Astrocyte of the hippocampus (primary cell): ENCODE results near the gene USP5.
A peak's percentile ranks its signal among the peaks of the same experiment; 100 is the strongest.
"Not testable (repeated sequence)": the region's sequence is repeated elsewhere in the genome, so short reads cannot be mapped to it uniquely, and the experiment has no call there.

Source experiments
- DNase-seq: peaks from one replicate; pipeline ENCODE4 v3.0.0; 2011; ENCODE audit warnings: low read depth, low spot score

Gene USP5

GRCh38 chr12:6887460-6887859 lies 35.5 kb downstream of the USP5 start:
- DNase-seq, result no peak

- no peak for DNase-seq
Observed at GRCh38 chr12:6888360-6888759, 36.4 kb downstream of the USP5 start.

GRCh38 chr12:6888794-6889193 lies 36.8 kb downstream of the USP5 start:
- not testable (repeated sequence) for DNase-seq

- not testable (repeated sequence) for DNase-seq
Observed at GRCh38 chr12:6889775-6890573, 38.0 kb downstream of the USP5 start.

GRCh38 chr12:6890789-6891645 lies 39.1 kb downstream of the USP5 start:
- peak; percentile 99 for DNase-seq

- DNase-seq, result no peak
Observed at GRCh38 chr12:6891646-6892001, 39.7 kb downstream of the USP5 start.

GRCh38 chr12:6892683-6893082 lies 40.7 kb downstream of the USP5 start:
- DNase-seq, result not testable (repeated sequence)

- no peak for DNase-seq
Observed at GRCh38 chr12:6894321-6894720, 42.4 kb downstream of the USP5 start.

GRCh38 chr12:6896846-6897435 lies 45.0 kb downstream of the USP5 start:
- no peak for DNase-seq

- no peak for DNase-seq
Observed at GRCh38 chr12:6899427-6899826, 47.5 kb downstream of the USP5 start.

- DNase-seq, result peak; percentile 92
Observed at GRCh38 chr12:6899837-6900519, 48.0 kb downstream of the USP5 start.

GRCh38 chr12:6902448-6902847 lies 50.5 kb downstream of the USP5 start:
- no peak for DNase-seq

- no peak for DNase-seq
Observed at GRCh38 chr12:6903722-6904121, 51.8 kb downstream of the USP5 start.

- DNase-seq, result peak; percentile 98
Observed at GRCh38 chr12:6904280-6905276, 52.6 kb downstream of the USP5 start, which contains the start of gene LRRC23. Gene LRRC23 (plus strand): TSS chr12:6904822. CDS start chr12:6905634, 812 bp downstream.

- DNase-seq, result no peak
Observed at GRCh38 chr12:6905414-6906040, 53.6 kb downstream of the USP5 start.

GRCh38 chr12:6908141-6908540 lies 56.2 kb downstream of the USP5 start:
- DNase-seq, result not testable (repeated sequence)

- DNase-seq, result no peak
Observed at GRCh38 chr12:6909421-6910145, 57.6 kb downstream of the USP5 start.

- DNase-seq, result no peak
Observed at GRCh38 chr12:6912164-6912935, 60.4 kb downstream of the USP5 start.
